ENCODE results near the gene CTNS.
A peak's percentile ranks its signal among the peaks of the same experiment; 100 is the strongest.

The CTNS gene

DNA sequence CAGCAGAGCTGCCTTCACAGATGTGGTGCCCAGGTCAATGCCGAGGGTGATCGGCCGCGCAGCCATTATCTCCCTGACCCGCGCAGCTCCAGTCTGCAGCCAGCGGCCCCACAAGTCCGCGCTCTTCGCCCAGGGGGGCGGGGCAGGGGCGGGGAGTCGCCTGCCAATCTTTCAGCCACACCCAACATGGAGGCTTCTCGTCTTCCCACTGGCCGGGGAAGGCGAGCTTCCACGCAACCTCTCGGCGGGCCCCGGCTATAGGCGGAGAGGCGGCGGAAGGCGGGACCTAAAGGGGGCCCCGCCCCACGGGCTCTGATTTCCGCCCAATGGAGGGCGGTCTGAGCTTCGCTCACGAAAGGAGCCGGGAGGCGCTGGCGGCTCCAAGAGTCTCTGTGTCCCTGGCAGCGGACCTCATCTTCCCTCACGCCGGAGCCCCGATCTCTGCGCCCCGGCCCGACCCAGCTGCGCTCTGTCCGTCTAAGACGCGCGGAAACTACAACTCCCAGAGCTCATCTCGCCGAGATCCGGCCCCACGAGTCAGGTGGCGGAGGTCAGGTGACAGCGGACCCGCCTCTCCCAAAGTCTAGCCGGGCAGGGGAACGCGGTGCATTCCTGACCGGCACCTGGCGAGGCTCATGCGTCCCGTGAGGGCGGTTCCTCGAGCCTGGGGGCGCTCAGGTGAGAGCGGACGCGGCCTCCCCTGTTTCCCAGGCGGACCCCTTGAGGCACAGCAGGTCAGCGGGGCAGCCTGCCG, at the start of gene CTNS, which contains the start of gene SHPK:
TSS of gene CTNS (plus strand) at position 607 of the 754 bp plus-strand sequence. CDS start 3,447 bp downstream, outside the sequence.
TSS of gene SHPK (minus strand) at position 97 of the 754 bp plus-strand sequence. CDS start at position 66, 31 bp downstream.
- peak; percentile 94 for DNase-seq (ENCODE audit: low spot score)

DNA sequence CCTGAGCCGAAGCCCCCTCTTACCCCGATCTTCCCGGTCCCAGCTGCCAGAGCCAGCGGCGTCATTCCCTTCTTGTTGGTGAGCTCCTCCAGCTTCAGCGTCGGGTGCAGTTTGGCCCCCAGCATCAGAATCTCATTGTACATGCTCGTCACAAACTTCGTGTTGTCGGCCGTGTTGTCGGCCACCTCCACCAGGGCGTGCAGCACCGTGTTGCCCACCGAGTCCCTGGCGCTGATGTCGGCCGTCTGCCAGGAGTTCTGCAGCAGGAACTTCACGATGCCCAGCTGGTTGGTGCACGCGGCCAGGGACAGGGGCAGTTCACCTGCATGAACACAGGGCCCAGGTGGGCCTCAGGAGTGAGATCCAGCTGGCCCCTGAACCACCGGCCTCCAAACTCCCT, 46.8 kb upstream of the CTNS start:
- no peak for DNase-seq (ENCODE audit: low spot score)

DNA sequence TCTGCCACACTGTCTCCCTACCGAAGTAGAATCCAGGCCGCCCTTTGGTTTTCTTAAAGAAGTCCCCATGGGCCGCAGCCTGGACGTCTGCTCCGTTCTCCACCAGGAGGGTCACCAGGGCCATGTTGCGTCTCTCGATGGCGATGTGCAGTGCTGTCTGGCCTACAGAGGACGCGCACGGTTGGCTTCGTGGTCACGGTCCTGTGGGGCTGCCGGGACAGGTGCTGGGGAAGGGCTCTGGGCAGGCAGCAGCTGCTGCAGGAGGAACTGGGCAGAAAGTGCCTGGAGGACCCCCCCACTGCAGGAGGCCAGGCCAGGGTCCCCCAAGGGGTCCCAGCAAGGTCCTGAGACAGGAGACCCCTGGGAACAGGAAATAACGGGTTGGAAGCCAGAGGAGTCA, 46.3 kb upstream of the CTNS start:
- no peak for DNase-seq (ENCODE audit: low spot score)

DNA sequence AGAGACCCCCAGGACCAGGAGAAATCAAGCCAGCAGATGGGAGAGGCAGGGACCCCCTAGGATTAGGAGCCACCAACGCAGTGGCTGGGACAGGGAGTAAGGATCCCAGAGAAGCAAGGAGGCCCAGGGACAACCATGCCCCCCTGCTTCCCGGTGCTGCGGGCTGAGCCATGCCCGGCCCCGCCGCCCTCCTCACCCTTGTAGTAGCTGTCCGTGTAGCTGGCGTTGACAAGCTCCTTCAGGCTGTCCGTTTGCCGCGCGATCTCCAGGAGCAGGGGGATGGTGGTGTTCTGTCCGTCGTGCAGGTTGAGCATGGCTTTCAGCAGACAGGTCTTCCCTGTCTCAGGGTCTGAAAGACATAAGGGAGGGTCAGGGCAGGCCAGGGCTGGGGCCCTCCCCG, 45.8 kb upstream of the CTNS start:
- DNase-seq (ENCODE audit: low spot score): no peak

DNA sequence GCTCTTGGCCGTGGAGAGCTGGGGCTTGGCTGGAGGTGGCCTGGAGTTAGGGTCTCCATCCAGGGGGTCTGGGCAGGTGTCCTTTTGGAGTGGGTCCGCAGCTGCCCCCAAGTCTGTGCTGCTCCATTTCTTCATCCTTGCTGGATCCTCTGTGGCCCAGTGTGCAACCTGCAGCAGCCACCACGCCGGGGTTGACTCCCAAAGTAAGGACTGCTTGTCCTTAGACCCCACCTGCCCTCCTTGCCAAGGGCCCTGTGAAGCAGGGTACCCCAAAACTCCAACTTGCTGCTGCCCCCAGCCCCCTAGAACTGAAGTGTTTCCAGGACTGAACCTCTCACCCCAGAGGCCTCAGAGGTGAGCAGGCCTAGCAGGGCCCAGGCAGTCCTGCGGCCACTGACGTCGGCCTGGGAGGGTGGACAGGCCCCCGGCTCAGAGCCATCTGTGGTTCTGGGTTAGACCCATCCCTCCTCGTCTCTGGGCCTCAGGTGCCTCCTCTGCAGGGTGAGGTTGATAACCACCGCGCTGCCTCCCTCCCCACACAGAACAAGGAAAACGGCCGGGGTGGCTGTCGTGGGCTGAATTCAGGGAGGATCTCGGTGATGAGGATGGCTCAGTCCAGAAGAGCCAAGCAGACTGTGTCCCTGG, 44.2 kb upstream of the CTNS start:
- DNase-seq (ENCODE audit: low spot score): no peak

DNA sequence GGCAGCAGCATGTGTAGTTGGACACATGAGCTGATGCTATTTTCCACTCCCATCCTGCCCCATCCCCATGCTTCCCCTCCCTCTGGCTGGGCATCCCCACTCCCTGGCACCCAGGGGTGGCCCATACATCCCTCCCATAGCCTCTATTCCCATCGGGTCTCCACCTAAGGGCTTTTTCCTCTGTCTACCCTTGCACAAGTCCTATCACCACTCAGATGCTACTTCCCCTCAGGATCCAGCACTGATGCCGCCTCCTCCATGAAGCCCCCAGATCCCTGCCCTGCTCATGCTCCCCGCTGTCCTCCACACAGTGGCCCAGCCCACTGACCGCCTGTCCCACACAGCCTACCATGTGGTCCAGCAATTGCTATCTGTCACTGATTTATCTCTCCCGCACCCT, 43.2 kb upstream of the CTNS start:
- DNase-seq (ENCODE audit: low spot score): no peak

DNA sequence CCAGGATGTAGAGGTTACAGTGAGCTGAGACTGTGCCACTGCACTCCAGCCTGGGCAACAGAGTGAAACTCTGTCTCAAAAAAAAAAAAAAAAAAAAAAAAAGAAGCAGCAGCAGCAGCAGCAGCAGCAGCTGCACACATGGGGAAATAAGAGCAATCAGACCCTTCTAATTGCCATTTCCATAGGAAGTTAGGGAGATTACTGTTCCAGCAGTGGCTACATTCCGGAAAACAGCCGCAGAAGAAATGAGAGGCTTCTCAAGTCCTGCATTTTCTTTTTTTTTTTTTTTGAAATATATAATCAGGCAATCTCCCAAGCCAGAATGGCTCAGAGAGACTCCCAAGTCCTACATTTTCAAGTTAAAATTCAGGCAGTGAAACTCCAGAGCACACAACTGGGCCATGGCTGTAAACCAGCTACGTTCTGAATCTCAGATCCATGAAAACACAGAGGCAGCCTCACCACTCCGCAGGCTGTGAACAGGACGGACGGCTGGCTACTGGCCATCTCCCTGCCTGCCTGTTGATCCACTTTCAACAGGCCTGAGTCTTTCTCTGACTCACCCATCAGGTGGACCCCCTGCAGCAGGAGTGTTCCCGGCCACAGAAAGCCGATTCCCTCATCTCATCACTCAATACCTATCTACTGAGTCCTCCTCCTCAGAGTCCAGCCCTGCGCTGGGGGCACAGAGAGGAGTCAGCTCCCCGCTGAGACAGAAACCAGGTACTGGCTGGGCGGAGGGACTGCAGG, 42.3 kb upstream of the CTNS start:
- DNase-seq (ENCODE audit: low spot score): no peak

DNA sequence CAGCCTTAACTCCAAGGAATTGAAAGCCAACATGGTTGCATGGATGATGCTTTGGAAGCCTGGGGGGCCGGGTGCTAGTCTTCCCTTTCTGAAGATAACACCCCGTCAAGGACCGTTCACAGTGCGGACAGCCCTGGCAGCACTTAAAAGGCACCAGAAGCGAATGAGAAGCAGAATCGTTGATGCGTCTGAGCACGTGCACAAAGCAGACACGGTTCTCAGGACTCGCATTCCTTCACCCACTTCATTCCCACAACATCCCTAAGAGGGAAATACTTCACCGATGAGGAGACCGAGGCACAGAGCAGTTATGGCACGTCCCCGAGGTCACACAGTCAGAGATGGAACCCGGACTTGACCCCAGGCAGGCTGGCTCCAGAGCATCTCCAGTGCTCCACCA, 41.6 kb upstream of the CTNS start:
- DNase-seq (ENCODE audit: low spot score): no peak

DNA sequence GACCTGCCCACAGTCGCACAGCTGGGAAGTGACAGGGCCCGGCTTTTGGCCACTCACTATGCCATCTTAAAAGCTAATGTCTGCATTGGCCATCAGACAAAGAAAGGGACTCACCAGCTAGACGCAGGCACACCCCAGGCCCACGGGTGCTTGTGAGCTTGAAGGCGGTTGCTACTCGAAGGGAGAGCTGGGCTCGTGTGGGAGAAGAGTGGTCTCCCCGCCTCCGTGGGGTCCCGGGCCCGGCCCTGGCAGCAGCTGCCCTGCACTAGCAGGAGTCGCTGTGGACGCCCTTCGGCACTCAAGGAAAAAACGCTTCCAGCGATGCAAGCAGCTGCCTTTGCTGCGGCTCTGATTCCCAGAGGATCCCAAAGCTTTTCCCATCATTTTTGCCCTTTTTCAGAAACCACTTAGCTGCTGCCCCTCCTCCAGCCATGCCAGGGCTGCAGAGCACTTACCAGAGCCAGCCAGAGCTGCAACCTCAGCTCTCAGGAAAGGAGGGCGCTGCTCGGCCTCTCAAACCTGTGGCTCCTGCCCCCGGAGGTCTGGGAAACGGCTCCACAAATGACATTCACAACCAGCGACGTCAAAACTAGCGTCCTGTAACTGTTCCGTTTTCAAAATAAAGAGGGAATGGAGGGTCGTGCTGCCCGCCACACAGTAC, 39.6 kb upstream of the CTNS start:
- DNase-seq (ENCODE audit: low spot score): no peak

DNA sequence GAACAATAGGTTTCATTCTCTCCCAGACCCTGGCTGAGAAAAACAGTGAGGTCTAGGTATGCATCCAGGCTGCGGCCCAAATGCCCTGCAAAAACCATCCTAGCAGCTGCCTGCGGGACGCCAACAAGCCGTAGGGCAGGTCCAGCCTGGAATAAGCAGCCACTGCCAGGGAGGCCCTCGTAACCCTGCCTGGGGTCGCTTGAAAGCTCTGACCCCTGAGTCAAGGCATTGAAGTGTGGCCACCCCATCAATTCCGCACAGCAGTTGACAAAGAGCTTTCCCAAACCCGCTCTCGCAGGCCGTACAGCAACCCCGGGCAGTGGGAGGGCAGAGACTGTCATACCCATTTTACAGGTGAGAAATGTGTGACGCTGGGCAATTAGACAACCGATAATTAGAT, 38.5 kb upstream of the CTNS start:
- no peak for DNase-seq (ENCODE audit: low spot score)

DNA sequence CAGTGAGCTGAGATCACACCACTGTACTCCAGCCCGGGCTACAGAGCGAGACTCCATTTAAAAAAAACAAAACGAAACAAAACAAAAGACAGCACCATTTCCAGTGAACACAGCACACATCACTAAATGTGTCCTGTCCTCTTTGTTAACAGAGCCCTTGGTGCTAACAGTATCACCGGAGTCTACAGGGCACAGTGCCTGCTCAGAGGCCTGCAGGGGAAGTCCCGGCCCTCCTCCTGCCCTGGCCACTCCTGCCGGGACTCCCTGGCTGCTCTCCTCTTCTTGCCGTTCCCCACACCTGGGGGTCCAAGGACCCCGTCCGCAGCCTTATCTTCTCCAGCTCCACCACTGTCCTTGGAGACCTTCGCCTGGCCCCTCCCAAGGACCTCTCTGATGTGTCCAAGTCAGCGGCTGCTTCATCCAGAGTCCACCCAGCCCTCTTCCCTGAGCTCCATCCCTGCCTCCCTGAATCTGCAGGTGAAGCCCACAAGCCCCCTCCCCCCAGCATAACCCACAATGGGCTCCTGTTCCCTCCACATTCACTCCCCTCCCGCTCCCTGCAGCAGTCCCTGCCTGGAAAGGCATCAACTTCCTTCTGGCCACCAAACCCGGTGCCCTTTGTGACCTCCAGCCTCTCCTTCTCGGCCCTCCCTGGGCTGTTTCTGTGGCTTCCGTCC, 35.9 kb upstream of the CTNS start:
- DNase-seq (ENCODE audit: low spot score): no peak

DNA sequence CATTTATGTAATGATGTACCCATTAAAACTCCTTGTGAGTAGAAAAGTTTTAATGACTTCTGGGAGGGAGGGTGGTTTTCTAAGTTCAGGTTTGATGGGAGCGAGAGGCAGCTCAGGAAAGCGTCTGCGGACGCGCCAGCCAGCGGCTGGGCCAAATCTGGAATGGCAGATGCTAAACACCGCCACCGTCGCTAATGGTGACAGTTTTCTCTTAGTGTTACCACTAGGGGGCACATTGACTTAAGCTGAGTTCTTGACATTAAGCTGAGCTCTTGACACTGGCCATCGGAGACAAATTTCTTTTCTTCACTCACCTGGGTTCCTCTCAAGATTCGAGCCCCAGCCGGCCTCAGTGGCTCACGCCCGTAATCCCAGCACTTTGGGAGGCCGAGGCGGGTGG, 34.1 kb upstream of the CTNS start:
- peak; percentile 32 for DNase-seq (ENCODE audit: low spot score)

DNA sequence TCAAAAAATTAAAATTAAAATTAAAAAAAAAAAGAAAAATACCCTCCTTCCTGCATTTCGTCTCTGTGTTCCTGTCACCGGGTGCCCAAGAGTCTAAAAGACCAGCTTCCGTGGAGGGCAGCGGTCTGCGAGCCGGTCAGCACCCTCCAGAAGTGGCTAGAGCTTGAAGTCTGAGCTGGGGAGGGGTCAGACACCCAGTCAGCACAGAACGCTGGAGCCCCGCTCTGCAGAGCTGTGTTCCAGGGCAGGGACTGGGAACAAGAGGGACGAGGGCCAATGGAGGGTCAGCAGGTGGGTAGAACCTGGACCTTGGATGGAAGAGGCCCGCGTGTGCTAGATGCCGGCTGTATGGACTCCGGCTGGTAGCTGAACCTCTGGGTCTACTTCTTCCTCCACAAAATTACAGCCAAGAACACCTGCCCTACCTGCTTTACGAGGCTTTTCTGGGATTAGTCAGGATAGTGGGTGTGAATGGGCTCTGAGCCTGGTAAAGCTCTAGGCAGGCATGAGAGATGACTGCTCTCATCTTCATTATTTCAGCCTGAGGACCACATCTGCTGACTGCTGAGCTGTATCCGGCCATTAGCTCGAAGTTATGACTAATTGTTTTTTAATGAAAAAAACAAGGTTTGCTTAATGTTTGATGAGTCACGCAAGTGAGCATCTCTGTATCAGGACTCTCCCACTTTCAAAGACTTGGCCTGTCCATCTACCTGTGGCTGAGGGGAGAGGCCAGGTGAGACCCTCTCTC, 33.3 kb upstream of the CTNS start:
- DNase-seq (ENCODE audit: low spot score): no peak

DNA sequence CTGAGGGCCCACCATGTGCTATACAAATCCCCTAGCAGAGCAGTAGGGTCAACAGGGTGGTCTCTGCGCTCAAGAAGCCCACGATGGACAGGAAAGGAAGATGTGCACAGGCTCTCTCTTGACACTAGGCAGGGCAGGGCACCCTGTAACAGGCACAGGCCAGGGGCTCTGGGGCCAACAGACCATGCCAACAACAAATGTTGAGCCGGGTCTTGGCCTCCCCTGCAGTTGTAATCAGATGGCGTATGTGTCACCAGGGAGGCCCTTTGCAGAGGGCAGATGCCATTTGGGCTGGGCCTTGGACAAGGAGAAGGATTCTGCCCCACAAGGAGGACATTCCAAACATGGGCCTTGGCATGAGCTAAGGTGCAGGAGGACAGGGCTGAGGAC, 32.7 kb upstream of the CTNS start:
- no peak for DNase-seq (ENCODE audit: low spot score)

DNA sequence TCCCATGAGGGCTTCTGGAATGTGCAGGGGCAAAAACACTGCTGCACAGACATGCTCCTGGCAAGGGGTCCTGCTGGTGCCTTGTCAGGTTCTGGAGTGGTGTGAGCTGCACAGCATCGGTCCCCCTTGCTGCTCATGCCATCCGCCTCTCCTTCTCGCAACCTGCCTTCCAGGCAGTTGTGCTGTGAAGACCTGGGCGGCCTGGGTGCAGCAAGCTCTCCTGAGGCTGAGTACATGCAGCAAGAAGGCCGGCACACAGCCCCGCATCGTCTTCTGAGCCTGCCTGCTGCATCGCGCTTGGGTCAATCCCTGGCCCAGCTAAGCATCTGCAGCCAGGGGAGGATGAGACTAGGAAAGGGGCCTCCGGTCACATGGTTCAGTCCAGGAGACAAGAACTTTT, 26.9 kb upstream of the CTNS start:
- no peak for DNase-seq (ENCODE audit: low spot score)

DNA sequence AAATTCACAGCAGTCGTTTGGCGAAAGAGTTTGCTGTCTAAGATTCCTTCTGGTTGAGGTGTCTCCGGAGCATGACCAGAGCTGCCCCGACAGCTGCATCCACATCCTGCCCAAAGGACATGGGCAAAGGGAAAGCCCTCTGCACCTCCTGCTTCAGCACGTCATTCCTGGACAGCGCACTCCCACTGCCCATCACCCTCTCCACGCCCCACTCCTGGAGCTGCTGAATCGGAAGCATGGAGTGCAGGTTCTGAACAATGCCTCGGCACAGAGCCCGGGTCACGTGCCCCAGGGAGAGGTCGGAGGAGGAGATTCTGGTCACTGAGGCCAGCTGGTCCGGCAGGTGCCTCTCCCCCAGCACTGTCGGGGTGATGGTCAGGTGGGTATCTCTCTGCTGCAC, 26.0 kb upstream of the CTNS start:
- DNase-seq (ENCODE audit: low spot score): no peak

DNA sequence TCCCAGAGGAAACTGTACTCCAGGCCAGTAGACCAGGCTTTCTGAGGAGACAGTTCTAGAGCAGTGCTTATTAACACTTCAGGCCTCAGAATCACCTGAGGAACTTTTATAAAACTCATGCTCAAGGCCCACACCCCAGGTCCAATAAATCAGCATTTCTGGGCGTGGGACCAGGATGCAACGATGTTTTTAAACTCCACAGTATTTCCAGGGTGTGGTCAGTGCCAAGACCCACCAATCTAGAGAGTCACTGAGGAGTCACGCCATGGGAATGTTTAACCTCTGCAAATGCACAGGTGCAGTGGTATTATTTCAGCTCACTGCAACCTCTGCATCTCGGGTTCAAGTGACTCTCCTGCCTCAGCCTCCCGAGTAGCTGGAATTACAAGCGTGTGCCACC, 23.4 kb upstream of the CTNS start:
- DNase-seq (ENCODE audit: low spot score): no peak

DNA sequence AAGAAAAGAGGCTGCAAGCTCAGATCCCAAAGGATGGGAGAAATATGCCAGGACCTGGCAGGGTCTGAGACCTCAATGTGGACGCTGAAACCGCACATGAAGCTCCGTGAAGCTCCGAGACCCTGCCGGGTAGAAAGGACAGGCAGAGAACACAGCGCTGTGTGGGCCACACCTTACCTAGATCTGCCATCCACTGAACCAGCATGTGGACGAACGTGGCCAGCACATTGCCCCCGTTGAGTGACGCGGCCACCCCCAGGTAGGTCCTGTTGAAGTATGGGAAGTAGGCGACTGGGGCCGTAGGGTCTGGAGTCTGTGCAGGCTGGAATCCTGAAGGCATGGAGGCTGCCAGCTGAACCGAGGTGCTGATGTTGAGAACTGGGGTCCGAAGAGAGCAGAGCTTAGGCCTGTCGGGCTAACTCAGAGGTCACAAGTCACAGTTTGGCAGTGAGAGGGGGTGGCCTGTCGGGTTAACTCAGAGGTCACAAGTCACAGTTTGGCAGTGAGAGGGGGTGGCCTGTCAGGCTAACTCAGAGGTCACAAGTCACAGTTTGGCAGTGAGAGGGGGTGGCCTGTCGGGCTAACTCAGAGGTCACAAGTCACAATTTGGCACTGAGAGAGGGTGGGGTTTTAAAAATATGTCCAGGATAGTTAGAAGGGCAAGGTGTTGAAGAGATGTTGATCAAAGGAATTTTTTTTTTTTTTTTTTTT, 21.2 kb upstream of the CTNS start:
- no peak for DNase-seq (ENCODE audit: low spot score)

DNA sequence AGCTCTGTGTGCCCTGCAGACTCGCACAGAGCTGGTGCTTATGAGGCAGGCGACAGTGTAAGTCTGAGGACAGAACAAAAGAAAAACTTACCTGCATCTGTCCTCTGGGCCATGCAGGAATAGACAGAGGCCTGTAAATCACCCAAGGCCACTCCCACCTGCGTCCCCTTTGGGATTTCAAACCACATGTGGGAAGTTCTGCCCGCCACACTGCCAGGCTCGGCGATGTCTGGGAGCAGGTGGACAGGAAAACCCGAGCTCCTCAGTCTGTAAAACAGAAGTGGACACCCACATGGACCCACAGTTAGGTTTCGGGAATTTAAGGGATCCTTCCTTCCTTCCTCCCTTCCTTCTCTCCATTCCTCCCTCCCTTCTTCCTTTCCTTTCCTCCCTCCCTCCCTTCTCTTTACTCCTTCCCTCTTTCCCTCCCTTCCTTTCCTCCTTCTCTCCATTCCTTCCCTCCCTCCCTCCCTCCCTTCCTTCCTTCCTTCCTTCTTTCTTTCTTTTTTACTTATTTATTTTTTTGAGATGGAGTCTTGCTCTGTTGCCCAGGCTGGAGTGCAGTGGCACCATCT, 15.3 kb upstream of the CTNS start:
- DNase-seq (ENCODE audit: low spot score): no peak

DNA sequence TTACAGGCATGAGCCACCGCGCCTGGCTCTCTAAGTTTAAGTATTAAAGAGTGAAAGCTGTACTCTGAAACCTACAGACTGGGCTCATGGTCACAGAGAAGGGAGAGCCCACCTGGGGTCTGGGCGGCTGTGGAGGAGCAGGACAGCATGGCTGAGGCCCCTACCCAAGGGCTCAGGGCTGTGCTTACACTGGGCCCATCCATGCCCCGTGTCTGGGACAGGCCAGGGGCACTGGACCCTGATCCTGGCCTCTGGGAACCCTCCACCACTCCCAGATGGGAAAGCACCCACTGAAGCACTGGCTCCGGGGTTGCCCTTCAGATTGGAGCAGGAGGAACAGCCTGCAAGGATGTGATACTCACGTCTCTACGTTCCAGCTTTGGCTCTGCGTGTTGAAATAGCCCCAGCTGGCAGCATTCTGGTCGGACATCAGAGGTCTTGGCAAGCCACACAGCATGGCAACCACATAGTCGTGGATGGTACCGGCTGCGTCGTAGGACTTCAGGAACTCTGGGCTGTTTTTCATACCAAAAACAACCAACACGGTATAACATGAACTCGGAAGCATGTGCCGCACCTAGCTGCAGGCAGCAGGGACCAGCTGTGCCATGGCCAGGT, 13.5 kb upstream of the CTNS start:
- DNase-seq (ENCODE audit: low spot score): no peak
